NCI-H2107 treated with DMSO at 0.1 percent for 48 hours (cell line): Measurements from ENCODE around the gene SLC7A8.

ENCODE experiments used
- DNase-seq: peaks from one replicate; lab custom pipeline; 2025; ENCODE audit not compliant: unreplicated experiment; lab: John Stamatoyannopoulos, UW

SLC7A8 gene

GRCh38 chr14:23095196-23096108 lies 88.0 kb downstream of the SLC7A8 start, which contains the start of gene C14orf119:
Gene C14orf119 (plus strand): TSS chr14:23095505. CDS start chr14:23097659, 2,154 bp downstream.
- no peak for DNase-seq

- no peak for DNase-seq
These were observed 88.7 kb downstream of the SLC7A8 start, which contains the start of gene ACIN1 for GRCh38 chr14:23094666-23095195. Gene ACIN1 (minus strand): TSS chr14:23095136. CDS start chr14:23095112, 24 bp downstream.

DNA sequence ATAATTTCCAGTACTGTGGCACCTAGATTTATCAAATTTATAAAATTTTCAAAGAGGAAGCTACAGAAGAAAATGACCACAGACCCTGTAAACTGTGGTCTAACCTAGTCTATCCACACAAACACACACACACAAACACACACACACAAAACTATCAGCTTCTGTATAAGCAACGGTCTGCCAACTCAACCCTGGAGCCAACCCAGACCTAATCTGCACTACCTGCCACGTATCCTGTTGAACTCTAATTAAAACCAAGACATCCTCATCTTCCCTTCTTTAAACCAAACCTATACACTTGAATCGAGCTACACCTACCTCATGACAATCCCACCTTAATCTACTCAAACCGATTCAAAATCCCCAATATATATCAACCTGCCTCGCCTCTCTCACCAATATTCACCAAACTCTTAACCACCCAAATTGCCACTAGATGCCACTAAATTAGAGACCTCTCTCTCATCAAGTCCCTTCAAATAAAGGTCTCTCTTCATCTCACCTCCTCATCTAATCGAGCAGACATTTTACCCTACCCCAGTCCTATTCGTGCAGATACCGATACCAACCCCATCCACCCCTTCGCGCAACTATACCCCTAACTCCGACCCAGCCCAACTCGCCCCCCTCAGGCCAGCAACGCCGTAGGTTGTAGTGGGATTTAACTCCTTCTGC lies 89.3 kb downstream of the SLC7A8 start:
- DNase-seq = no peak

GRCh38 chr14:23093526-23093925 lies 89.9 kb downstream of the SLC7A8 start:
- DNase-seq = no peak

GRCh38 chr14:23093104-23093503 lies 90.4 kb downstream of the SLC7A8 start:
- DNase-seq = no peak

GRCh38 chr14:23091294-23092225 lies 91.9 kb downstream of the SLC7A8 start:
- DNase-seq = no peak

DNA sequence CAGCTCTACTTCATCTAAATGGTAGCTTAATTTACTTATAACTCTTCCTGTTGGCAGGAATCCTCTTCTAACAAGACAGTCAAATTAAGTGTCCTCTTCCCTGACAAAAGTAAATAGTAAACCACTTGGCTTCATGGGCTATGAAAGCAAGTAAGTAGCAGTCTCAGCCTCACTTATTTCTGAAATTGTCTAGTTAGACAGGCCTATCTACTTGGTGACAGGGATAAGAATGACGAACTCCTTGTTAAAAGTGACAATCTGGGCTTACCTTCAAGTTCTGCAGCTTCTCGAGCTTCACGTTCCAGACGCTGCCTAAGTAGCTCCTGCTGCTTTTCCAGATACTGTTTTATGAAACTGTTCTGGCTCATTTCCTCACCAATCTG lies 93.2 kb downstream of the SLC7A8 start:
- no peak for DNase-seq

DNA sequence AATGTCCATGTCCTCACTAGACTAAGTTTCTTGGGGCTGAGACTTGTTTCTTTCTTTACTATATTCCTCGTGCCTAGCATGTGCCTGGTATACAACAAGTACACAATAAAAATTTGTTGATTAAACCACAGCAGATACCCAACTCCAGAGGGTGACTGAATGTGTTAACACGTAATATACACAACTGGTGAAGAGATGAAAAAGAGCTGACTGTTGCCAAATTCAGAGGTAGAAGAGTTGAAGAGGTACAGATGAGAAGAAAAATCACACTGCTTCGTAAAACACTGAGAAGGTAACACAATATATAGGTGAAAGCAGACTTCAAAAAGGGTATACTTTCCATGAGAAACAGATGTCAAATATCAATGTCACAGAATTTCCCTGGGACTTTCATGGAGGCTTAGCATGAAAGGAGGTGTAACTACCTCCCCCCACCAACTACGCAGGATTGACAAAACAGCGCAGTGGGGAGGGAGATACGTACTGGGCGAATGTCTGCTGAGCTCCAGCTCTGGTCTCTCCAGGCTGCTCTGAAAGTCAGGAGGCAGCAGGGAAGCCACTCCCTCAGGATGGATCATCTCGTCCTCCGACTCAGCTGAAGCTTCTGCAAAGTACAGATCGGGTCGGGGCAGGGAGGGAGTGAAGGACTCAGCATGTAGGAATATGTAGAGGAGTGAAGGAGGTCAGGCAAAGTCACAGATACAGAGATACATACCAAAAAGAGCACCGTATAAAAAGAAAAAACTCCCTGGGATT lies 93.8 kb downstream of the SLC7A8 start:
- DNase-seq = no peak

- no peak for DNase-seq
These were observed 96.9 kb downstream of the SLC7A8 start for GRCh38 chr14:23086565-23086964.

GRCh38 chr14:23085458-23085857 lies 98.0 kb downstream of the SLC7A8 start:
- DNase-seq = no peak

GRCh38 chr14:23080474-23080873 lies 103.0 kb downstream of the SLC7A8 start:
- DNase-seq = no peak

- DNase-seq = no peak
These were observed 103.7 kb downstream of the SLC7A8 start for GRCh38 chr14:23079716-23080115.

DNA sequence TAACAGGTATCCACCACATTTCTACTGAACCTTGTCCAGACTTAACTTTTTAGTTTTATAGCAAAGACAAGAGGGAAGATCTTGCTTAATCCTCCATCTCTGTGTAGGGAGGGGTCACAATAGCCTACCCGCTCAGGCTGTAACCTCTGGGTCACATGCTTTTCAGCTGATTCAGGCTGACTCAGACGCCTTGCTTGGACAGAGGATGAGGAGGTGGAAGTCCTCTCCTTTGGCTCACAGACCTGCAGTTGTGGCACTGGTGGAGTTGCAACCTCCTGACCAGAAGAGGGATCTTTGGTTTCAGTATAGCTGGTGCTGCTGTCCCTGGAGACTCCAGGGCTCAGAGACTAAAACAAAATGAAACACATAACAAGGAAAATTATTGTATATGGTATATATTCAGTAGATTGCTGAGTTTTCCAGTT lies 104.8 kb downstream of the SLC7A8 start:
- DNase-seq = no peak

DNA sequence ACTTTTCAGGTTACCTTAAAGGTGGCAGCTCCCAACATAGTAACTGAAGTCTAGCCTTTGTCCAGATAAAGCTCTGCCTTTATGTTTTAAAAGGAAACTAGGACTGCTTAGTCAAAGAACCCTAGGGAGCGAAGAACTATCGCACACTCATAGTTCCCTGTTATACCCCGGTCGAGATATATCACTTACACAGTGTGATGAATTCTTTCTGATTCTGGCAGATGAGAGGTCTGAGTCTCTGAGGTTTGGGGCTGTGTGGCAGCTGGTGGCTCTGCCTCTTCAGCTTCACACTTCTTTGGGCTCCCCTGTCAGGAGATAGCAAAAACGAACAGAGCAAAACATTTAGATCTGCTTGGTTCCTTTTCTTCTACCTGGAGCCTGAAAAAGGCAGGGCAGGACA lies 105.5 kb downstream of the SLC7A8 start:
- DNase-seq = no peak

GRCh38 chr14:23076785-23077408 lies 106.6 kb downstream of the SLC7A8 start:
- DNase-seq = no peak
